Kidney (tissue), 14 donors: ENCODE results near the gene CLP1. TPM values are rescaled to one million over a fixed set of nuclear protein-coding genes. Genes with fewer than 3 reads are reported as not detected.
"Not testable (repeated sequence)": the region's sequence is repeated elsewhere in the genome, so short reads cannot be mapped to it uniquely, and the experiment has no call there.

ENCODE experiments used
- DNase-seq, 5 donors: peaks; one replicate each; pipeline ENCODE4 v3.0.0-alpha.2; 2013 to 2020
- FAIRE-seq: peaks from 2 replicates; lab custom pipeline; 2012; peaks lifted over from hg19 to GRCh38; lab: Jason Lieb, UNC
- H3K27ac ChIP-seq, 2 donors: one replicate each; pipeline ENCODE4 v1.7.0; 2013; ENCODE audit warnings: low read depth in 2 of 2, low read length in 2 of 2, inconsistent platforms in 1 of 2
- H3K27me3 ChIP-seq: one replicate; pipeline ENCODE4 v1.7.1; 2013; ENCODE audit warnings: low read length, inconsistent platforms; ENCODE audit not compliant: control insufficient read depth, insufficient read depth
- H3K36me3 ChIP-seq, 3 donors: one replicate each; pipeline versions ENCODE4 v1.7.0 to v1.7.1; 2013; ENCODE audit warnings: low read length in 3 of 3, control low read depth in 1 of 3, inconsistent platforms in 1 of 3; ENCODE audit not compliant: insufficient read depth in 3 of 3, control insufficient read depth in 2 of 3
- H3K4me1 ChIP-seq, 3 donors: one replicate each; pipeline versions ENCODE4 v1.7.0 to v1.7.1; 2013; ENCODE audit warnings: low read length in 3 of 3, inconsistent platforms in 1 of 3, low read depth in 1 of 3; ENCODE audit not compliant: control insufficient read depth in 2 of 3, insufficient read depth in 2 of 3
- H3K4me3 ChIP-seq, 3 donors: one replicate each; pipeline versions ENCODE4 v1.7.0 to v1.8.1; 2013; ENCODE audit warnings: low read length in 3 of 3, control low read depth in 1 of 3, inconsistent platforms in 1 of 3
- H3K9ac ChIP-seq, 3 donors: one replicate each; pipeline versions ENCODE4 v1.7.0 to v1.7.1; 2013; ENCODE audit warnings: low read length in 3 of 3, control low read depth in 1 of 3, inconsistent platforms in 1 of 3
- H3K9me3 ChIP-seq, 3 donors: one replicate each; pipeline versions ENCODE4 v1.7.0 to v1.7.1; 2013; ENCODE audit warnings: low read length in 3 of 3, control low read depth in 1 of 3, inconsistent platforms in 1 of 3; ENCODE audit not compliant: control insufficient read depth in 2 of 3, insufficient read depth in 1 of 3
- intact Hi-C: fragments of 100-400 bp; cut with DNase I; formaldehyde crosslinking; loops from one replicate; pipeline ENCODE4 v1.11.1; 2022
- polyA plus RNA-seq: library from polyadenylated mRNA; stranded (reverse); fragments of 350-450 nt; fragmentation: Illumina TruSeq; extraction: RNeasy Lipid Tissue Mini Kit (QIAGEN cat#74804); gene quantifications from one replicate; pipeline ENCODE4 v1.2.3, GENCODE V29; 2014; ENCODE audit warnings: low read depth, low replicate concordance; ENCODE audit not compliant: insufficient read depth
- total RNA-seq: library from RNA; stranded (reverse); fragmentation: NEBNext Ultra II Directional; extraction: Animal tissue kit (Norgen Biotek cat#: 25700); gene quantifications from one replicate; pipeline ENCODE4 v1.2.1, GENCODE V29; 2021
- TF ChIP-seq, protein P1 (sequence below): IDR thresholded peaks from 3 replicates; pipeline ENCODE4 v1.5.1; 2012; ENCODE audit warnings: mild to moderate bottlenecking, moderate library complexity, borderline replicate concordance; ENCODE audit not compliant: insufficient read depth; ENCODE audit errors: extremely low read depth
- donor health status: control.
- donor health status: control.
- donor health status: control.
- donor health status: control.
- donor health status: control.
- donor health status: DM: yes; HTN: yes; CAD: no.
- donor health status: Normal renal cell carcinoma (clear cell type).

CLP1 gene
- total and polyA plus RNA-seq, 2 donors from 2014 or later = 8.5 to 12.2 TPM

DNA sequence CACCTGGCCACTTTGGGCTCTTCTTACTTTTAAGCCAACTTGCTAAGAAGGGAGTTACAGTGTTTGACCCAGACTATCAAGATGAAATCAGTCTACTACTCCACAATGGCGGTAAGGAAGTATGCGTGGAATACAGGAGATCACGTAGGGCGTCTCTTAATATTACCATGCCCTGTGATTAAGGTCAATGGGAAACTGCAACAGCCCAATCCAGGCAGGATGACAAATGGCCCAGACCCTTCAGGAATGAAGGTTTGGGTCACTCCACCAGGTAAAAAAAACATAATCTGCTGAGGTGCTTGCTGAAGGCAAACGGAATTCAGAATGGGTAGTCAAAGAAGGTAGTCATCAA, 6.8 kb upstream of the CLP1 start:
- FAIRE-seq (no peak), DNase-seq (no peak)
- intact Hi-C loops = no loop called here
- TF ChIP-seq, protein P1, sequence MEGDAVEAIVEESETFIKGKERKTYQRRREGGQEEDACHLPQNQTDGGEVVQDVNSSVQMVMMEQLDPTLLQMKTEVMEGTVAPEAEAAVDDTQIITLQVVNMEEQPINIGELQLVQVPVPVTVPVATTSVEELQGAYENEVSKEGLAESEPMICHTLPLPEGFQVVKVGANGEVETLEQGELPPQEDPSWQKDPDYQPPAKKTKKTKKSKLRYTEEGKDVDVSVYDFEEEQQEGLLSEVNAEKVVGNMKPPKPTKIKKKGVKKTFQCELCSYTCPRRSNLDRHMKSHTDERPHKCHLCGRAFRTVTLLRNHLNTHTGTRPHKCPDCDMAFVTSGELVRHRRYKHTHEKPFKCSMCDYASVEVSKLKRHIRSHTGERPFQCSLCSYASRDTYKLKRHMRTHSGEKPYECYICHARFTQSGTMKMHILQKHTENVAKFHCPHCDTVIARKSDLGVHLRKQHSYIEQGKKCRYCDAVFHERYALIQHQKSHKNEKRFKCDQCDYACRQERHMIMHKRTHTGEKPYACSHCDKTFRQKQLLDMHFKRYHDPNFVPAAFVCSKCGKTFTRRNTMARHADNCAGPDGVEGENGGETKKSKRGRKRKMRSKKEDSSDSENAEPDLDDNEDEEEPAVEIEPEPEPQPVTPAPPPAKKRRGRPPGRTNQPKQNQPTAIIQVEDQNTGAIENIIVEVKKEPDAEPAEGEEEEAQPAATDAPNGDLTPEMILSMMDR = no peak
- no peak overlapping the region for H3K9ac ChIP-seq
- H3K36me3 ChIP-seq = no peaks in the 10 kb centered on the region
- no peaks in the 10 kb centered on the region for H3K9me3 ChIP-seq
- H3K4me3 ChIP-seq = no peak overlapping the region
- peaks cover 7% of the 10 kb centered on the region for H3K27me3 ChIP-seq
- no peak overlapping the region for H3K27ac ChIP-seq
- H3K4me1 ChIP-seq = peaks cover 3 to 25% (median 5%) of the 10 kb centered on the region in 3 donors

DNA sequence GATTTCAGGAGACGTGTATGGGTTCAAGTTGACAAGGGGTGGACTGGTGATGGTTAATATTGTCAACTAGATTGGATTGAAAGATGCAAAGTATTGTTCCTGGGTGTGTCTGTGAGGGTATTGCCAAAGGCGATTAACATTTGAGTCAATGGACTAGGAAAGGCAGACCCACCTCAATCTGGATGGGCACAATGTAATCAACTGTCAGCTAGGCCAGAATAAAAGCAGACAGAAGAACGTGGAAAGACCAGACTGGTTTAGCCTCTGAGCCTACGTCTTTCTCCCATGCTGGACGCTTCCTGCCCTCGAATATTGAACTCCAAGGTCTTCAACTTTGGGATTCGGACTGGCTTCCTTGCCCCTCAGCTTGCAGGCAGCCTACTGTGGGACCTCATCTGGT, 6.2 kb upstream of the CLP1 start:
- Histone ChIP-seq H3K4me1 (peaks cover 3 to 19% (median 4%) of the 10 kb centered on the region in 3 donors), H3K9me3 (no peaks in the 10 kb centered on the region), H3K36me3 (no peaks in the 10 kb centered on the region), H3K9ac (no peak overlapping the region), H3K4me3 (no peak overlapping the region), H3K27ac (no peak overlapping the region), H3K27me3 (peaks cover 7% of the 10 kb centered on the region)
- no peak for DNase-seq
- no peak for FAIRE-seq
- intact Hi-C loops = no loop called here
- TF ChIP-seq, protein P1 = no peak

DNA sequence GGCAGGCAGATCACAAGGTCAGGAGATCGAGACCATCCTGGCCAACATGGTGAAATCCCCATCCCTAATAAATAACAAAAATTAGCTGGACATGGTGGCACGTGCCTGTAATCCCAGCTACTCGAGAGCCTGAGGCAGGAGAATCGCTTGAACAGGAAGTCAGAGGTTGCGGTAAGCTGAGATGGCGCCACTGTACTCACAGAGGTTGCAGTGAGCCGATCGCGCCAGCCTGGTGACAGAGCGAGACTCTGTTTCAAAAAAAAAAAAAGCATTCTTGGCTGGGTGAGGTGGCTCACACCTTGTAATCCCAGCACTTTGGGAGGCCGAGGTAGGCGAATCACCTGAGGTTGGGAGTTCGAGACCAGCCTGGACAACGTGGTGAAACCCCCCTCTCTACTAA, 5.3 kb upstream of the CLP1 start:
- intact Hi-C loops, DNase-seq: not testable (repeated sequence)

DNA sequence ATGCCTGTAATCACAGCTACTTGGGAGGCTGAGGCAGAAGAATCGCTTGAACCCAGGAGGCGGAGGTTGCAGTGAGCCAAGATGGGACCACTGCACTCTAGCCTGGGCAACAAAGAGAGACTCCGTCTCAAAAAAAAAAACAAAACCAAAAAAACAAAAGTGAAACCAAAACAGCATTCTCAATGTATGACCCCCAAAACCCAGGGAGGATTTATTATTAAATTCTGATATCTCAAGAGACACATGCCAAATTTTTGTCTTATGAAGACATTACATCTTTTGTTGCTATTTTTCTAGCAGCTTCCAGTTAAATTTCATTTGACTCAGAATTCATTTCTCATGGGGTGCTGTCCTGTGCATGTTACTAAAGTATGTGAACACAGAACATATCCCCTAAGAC, 4.9 kb upstream of the CLP1 start:
- Histone ChIP-seq H3K9me3 (no peaks in the 10 kb centered on the region), H3K36me3 (no peaks in the 10 kb centered on the region), H3K27ac (no peak overlapping the region), H3K4me3 (no peak overlapping the region), H3K4me1 (peaks cover 0 to 14% (median 3%) of the 10 kb centered on the region in 3 donors), H3K9ac (no peak overlapping the region), H3K27me3 (peaks cover 7% of the 10 kb centered on the region)
- TF ChIP-seq, protein P1 = no peak
- FAIRE-seq (no peak), DNase-seq (no peak)
- intact Hi-C loops = no loop called here

More for the DNA sequence above, 5.3 kb upstream of the CLP1 start:
- peaks cover 0 to 14% (median 3%) of the 10 kb centered on the region in 3 donors for H3K4me1 ChIP-seq
- H3K36me3 ChIP-seq, H3K4me3 ChIP-seq, H3K27ac ChIP-seq, H3K27me3 ChIP-seq, FAIRE-seq, H3K9me3 ChIP-seq, H3K9ac ChIP-seq: not testable (repeated sequence)
